HCT116 (cell line): ENCODE data around the gene CAB39. TPM values are rescaled to one million over a fixed set of nuclear protein-coding genes. Genes with fewer than 3 reads are reported as not detected.

Source experiments
- ATAC-seq: fragments of 200-7000 bp; cut with Tn5 transposase; 2 replicates; pipeline ENCODE4 v1.9.1; 2020; ENCODE audit warnings: mild to moderate bottlenecking, moderate library complexity
- BruUV-seq: library from RNA; stranded (reverse); fragments of 400-500 nt; replicated peaks from 2 replicates; lab custom pipeline; 2021; lab: Mats Ljungman, UMichigan
- CTCF ChIA-PET: fragments of 300-600 bp; sonication (Branson Sonifier 250); formaldehyde crosslinking; loops from one replicate; lab custom pipeline; 2021; ENCODE audit warnings: antibody characterized with exemption; lab: Charles Lee
- POLR2A ChIA-PET: fragments of 300-600, 350-600 bp; sonication (Branson Sonifier 250); formaldehyde crosslinking; loops from one replicate; lab custom pipeline; 2021; ENCODE audit warnings: antibody characterized with exemption; lab: Charles Lee
- RAD21 ChIA-PET, 2 experiments: fragments of 300-600 bp; sonication (Branson Sonifier 250); formaldehyde crosslinking; loops; one replicate each; lab custom pipeline; 2023; ENCODE audit warnings: low total read pairs in 2 of 2; ENCODE audit not compliant: uncharacterized antibody in 2 of 2, unreplicated experiment in 2 of 2, low non-redundant PET in 1 of 2; lab: Charles Lee
- DNase-seq: peaks from one replicate; pipeline ENCODE4 v3.0.0-alpha.2; 2010; ENCODE audit warnings: low read depth, low spot score
- H2AFZ ChIP-seq: fragments of 200-600 bp; shearing (Covaris generic), sonication (generic); 2 replicates; pipeline ENCODE4 v1.6.1; 2017; ENCODE audit warnings: low read depth, mixed run types, mixed read lengths, antibody characterized with exemption, low read length; ENCODE audit not compliant: poor library complexity, severe bottlenecking
- H3K27ac ChIP-seq: 2 replicates; pipeline ENCODE4 v1.5.1; 2012; ENCODE audit warnings: low read depth, low read length
- H3K27me3 ChIP-seq: fragments of 200-600 bp; sonication (generic); 2 replicates; pipeline ENCODE4 v1.6.1; 2016; ENCODE audit warnings: mixed run types, low read length, mixed read lengths; ENCODE audit not compliant: insufficient read depth
- H3K36me3 ChIP-seq, 2 experiments: fragments of 200-500 bp in 1 of 2; fragments of 200-600 bp in 1 of 2; sonication (Bioruptor generic) in 1 of 2; sonication (generic) in 1 of 2; 2 replicates each; pipeline versions ENCODE4 v1.5.1 to v1.6.1; 2014 to 2016; ENCODE audit warnings: low read length in 2 of 2, inconsistent platforms in 1 of 2, mixed read lengths in 1 of 2, mixed run types in 1 of 2; ENCODE audit not compliant: insufficient read depth in 2 of 2, control insufficient read depth in 1 of 2
- H3K4me1 ChIP-seq, 2 experiments: fragments of 200-600 bp in 1 of 2; sonication (generic) in 1 of 2; 2 replicates each; pipeline versions ENCODE4 v1.5.1 to v1.6.1; 2012 to 2017; ENCODE audit warnings: low read length in 2 of 2, inconsistent platforms in 1 of 2, mild to moderate bottlenecking in 1 of 2, mixed read lengths in 1 of 2, mixed run types in 1 of 2, moderate library complexity in 1 of 2; ENCODE audit not compliant: insufficient read depth in 2 of 2, control insufficient read depth in 1 of 2
- H3K4me2 ChIP-seq: fragments of 200-600 bp; sonication (generic); 2 replicates; pipeline ENCODE4 v1.6.1; 2017; ENCODE audit warnings: mixed run types, low read length, mixed read lengths
- H3K4me3 ChIP-seq, 2 experiments: fragments of 200-600 bp in 1 of 2; sonication (generic) in 1 of 2; replicated peaks in 1 of 2; 2 replicates each; pipeline ENCODE4 v1.5.1; 2011 to 2016; ENCODE audit warnings: low read length in 2 of 2, control low read depth in 1 of 2, low read depth in 1 of 2, mild to moderate bottlenecking in 1 of 2, mixed read lengths in 1 of 2, mixed run types in 1 of 2
- H3K79me2 ChIP-seq: fragments of 200-600 bp; sonication (generic); 2 replicates; pipeline ENCODE4 v1.6.1; 2017; ENCODE audit warnings: mild to moderate bottlenecking, mixed run types, low read length, moderate library complexity, mixed read lengths; ENCODE audit not compliant: insufficient read depth
- H3K9ac ChIP-seq: fragments of 200-600 bp; sonication (generic); 2 replicates; pipeline ENCODE4 v1.6.1; 2016; ENCODE audit warnings: low read length, mixed read lengths
- H3K9me2 ChIP-seq: fragments of 200-600 bp; sonication (generic), shearing (Covaris generic); 2 replicates; pipeline ENCODE4 v1.6.1; 2017; ENCODE audit warnings: mixed run types, mild to moderate bottlenecking, moderate library complexity; ENCODE audit not compliant: insufficient read depth
- H3K9me3 ChIP-seq, 2 experiments: fragments of 200-500 bp in 1 of 2; fragments of 200-600 bp in 1 of 2; sonication (Bioruptor generic) in 1 of 2; sonication (generic) in 1 of 2; 2 replicates each; pipeline ENCODE4 v1.6.1; 2014 to 2017; ENCODE audit warnings: low read length in 2 of 2, mixed read lengths in 2 of 2, inconsistent platforms in 1 of 2, low read depth in 1 of 2, mild to moderate bottlenecking in 1 of 2, mixed run types in 1 of 2, moderate library complexity in 1 of 2; ENCODE audit not compliant: control insufficient read depth in 1 of 2, insufficient read depth in 1 of 2
- H4K20me1 ChIP-seq: fragments of 200-600 bp; sonication (generic), shearing (Covaris generic); 2 replicates; pipeline ENCODE4 v1.6.1; 2017; ENCODE audit warnings: mixed run types, mild to moderate bottlenecking, moderate library complexity; ENCODE audit not compliant: insufficient read depth
- ATF3 ChIP-seq: IDR thresholded peaks from 2 replicates; pipeline ENCODE4 v1.6.1; 2012
- CBX3 ChIP-seq: IDR thresholded peaks from 2 replicates; pipeline ENCODE4 v1.6.1; 2012; ENCODE audit warnings: low read depth
- CEBPB ChIP-seq: IDR thresholded peaks from 2 replicates; pipeline ENCODE4 v1.6.1; 2012; ENCODE audit warnings: low read depth
- CTCF ChIP-seq, 3 experiments: fragments of 200-600 bp in 1 of 3; sonication (generic) in 1 of 3; IDR thresholded peaks in 2 of 3; conservative IDR thresholded peaks in 1 of 3; 2 replicates each; pipeline ENCODE4 v1.5.1; 2012 to 2017; ENCODE audit warnings: low read depth in 2 of 3, low read length in 2 of 3, antibody characterized with exemption in 1 of 3, borderline replicate concordance in 1 of 3, control low read depth in 1 of 3, mild to moderate bottlenecking in 1 of 3, mixed read lengths in 1 of 3, mixed run types in 1 of 3, moderate library complexity in 1 of 3; ENCODE audit not compliant: insufficient read depth in 1 of 3
- EGR1 ChIP-seq: IDR thresholded peaks from 2 replicates; pipeline ENCODE4 v1.6.1; 2012; ENCODE audit warnings: low read depth
- ELF1 ChIP-seq: IDR thresholded peaks from 2 replicates; pipeline ENCODE4 v1.6.1; 2012; ENCODE audit warnings: low read depth, borderline replicate concordance
- EZH2phosphoT487 ChIP-seq: fragments of 200-600 bp; IDR thresholded peaks from 2 replicates; pipeline ENCODE4 v1.6.1; 2018; ENCODE audit warnings: antibody characterized with exemption, borderline replicate concordance
- FOSL1 ChIP-seq: IDR thresholded peaks from 2 replicates; pipeline ENCODE4 v1.6.1; 2012; ENCODE audit warnings: low read depth
- POLR2AphosphoS5 ChIP-seq: IDR thresholded peaks from 2 replicates; pipeline ENCODE4 v1.6.1; 2011; ENCODE audit warnings: mild to moderate bottlenecking, low read depth, low read length, moderate library complexity
- RAD21 ChIP-seq: IDR thresholded peaks from 2 replicates; pipeline ENCODE4 v1.6.1; 2012; ENCODE audit warnings: low read depth, mild to moderate bottlenecking
- REST ChIP-seq: IDR thresholded peaks from 2 replicates; pipeline ENCODE4 v1.6.1; 2012; ENCODE audit warnings: low read depth
- SIN3A ChIP-seq: IDR thresholded peaks from 2 replicates; pipeline ENCODE4 v1.6.1; 2012; ENCODE audit warnings: low read depth
- SP1 ChIP-seq: IDR thresholded peaks from 2 replicates; pipeline ENCODE4 v1.6.1; 2012; ENCODE audit warnings: low read depth
- SRF ChIP-seq: IDR thresholded peaks from 2 replicates; pipeline ENCODE4 v1.6.1; 2012; ENCODE audit warnings: low read depth
- TCF7L2 ChIP-seq: IDR thresholded peaks from 2 replicates; pipeline ENCODE4 v1.7.0; 2011; ENCODE audit warnings: borderline replicate concordance, inconsistent platforms; ENCODE audit not compliant: insufficient read depth, insufficient read length; ENCODE audit errors: extremely low read depth
- YY1 ChIP-seq: IDR thresholded peaks from 2 replicates; pipeline ENCODE4 v1.6.1; 2011; ENCODE audit warnings: low read length, low read depth, moderate library complexity, mild to moderate bottlenecking; ENCODE audit not compliant: insufficient replicate concordance; ENCODE audit errors: extremely low read depth
- ZBTB33 ChIP-seq: IDR thresholded peaks from 2 replicates; pipeline ENCODE4 v1.6.1; 2011; ENCODE audit warnings: mild to moderate bottlenecking, low read length, moderate library complexity; ENCODE audit not compliant: insufficient replicate concordance; ENCODE audit errors: extremely low read depth
- ZFX ChIP-seq: fragments of 450-650 bp; IDR thresholded peaks from 2 replicates; pipeline ENCODE4 v1.6.1; 2017
- ZNF274 ChIP-seq: fragments of 200-500 bp; sonication (Bioruptor generic); IDR thresholded peaks from 2 replicates; pipeline ENCODE4 v1.6.1; 2014; ENCODE audit warnings: mild to moderate bottlenecking, low read depth, low read length, inconsistent platforms
- intact Hi-C: fragments of 100-400 bp; cut with micrococcal nuclease; formaldehyde crosslinking; loops from 2 replicates; pipeline ENCODE4 v1.10.0; 2022
- total RNA-seq: library from RNA; stranded (reverse); gene quantifications from one replicate; pipeline ENCODE4 v1.2.1, GENCODE V29; 2021; ENCODE audit not compliant: unreplicated experiment

The CAB39 gene
- total RNA-seq, 1 experiment from 2014 or later, result 63.6 TPM

GRCh38 chr2:230824406-230824978 lies 111.8 kb downstream of the CAB39 start:
- ChIA-PET CTCF (interaction anchor here (0.6 to 2.5 kb wide), 29 partner anchors 8 to 777 kb away, joined by 3 to 36 read pairs (median 4); partner anchors contain the start of genes GPR55 and ITM2C), POLR2A (interaction anchor here (0.9 kb wide), 1 partner anchor 228 kb away, joined by 5 read pairs; no protein-coding TSS in a partner anchor), RAD21 (interaction anchor here (1.1 to 1.4 kb wide), 2 partner anchors 163 kb away, joined by 7 to 9 read pairs; no protein-coding TSS in a partner anchor)
- H3K4me1 ChIP-seq, result peaks cover 0 to 3% of the 10 kb centered on the region in 2 experiments; a peak in 1 of 4 replicates
- no peaks in the 10 kb centered on the region for H3K9me3 ChIP-seq
- peak overlapping the region in 1 of 2 experiments; percentile 13; a peak in 1 of 4 replicates for H3K4me3 ChIP-seq
- DNase-seq, result peak; percentile 77
- H3K36me3 ChIP-seq, result no peaks in the 10 kb centered on the region
- H4K20me1 ChIP-seq, result no peaks in the 10 kb centered on the region
- intact Hi-C loops, result loop anchor here (1.0 to 5.0 kb wide), 4 partner anchors 163 to 628 kb away; no protein-coding TSS in a partner anchor
- H3K27ac ChIP-seq, result no peak overlapping the region
- no peak overlapping the region for H3K9ac ChIP-seq
- H3K79me2 ChIP-seq, result no peaks in the 10 kb centered on the region
- H3K9me2 ChIP-seq, result no peaks in the 10 kb centered on the region
- BruUV-seq, result no TSS peak
- ATAC-seq, result peak; percentile 93
- no peak overlapping the region for H2AFZ ChIP-seq
- peak overlapping the region; percentile 43 for H3K4me2 ChIP-seq
- no peaks in the 10 kb centered on the region for H3K27me3 ChIP-seq
- TF ChIP-seq ELF1 (no peak), SP1 (no peak), ZFX (no peak), SIN3A (no peak), CTCF (IDR thresholded peaks at IDR 0.05 in 2 of 3, conservative IDR thresholded peaks at IDR 0.05 in 1 of 3; ENCODE audit: borderline replicate concordance in 1 of 3, insufficient read depth in 1 of 3, low read depth in 2 of 3, low read length in 2 of 3) (peak; percentile 50 to 85 (median 71)), FOSL1 (no peak), SRF (no peak), ATF3 (no peak), ZBTB33 (no peak), EGR1 (no peak), CBX3 (no peak), CEBPB (peak; percentile 58; the same call in 1 of the 2 replicates), ZNF274 (no peak), YY1 (no peak), TCF7L2 (no peak), REST (no peak), RAD21 (peak; percentile 93), POLR2AphosphoS5 (no peak), EZH2phosphoT487 (no peak)
